DND-41 (cell line): Measurements from ENCODE around the gene NLE1.
"Not testable (repeated sequence)": the region's sequence is repeated elsewhere in the genome, so short reads cannot be mapped to it uniquely, and the experiment has no call there.

Experiments
- ATAC-seq: fragments of 200-7000 bp; cut with Tn5 transposase; 3 replicates; pipeline ENCODE4 v1.9.1; 2021; ENCODE audit warnings: low read depth; ENCODE audit not compliant: insufficient read depth
- DNase-seq: peaks from one replicate; pipeline ENCODE4 v3.0.0-alpha.2; 2020
- H2AFZ ChIP-seq: 2 replicates; pipeline ENCODE4 v1.6.0; 2012; ENCODE audit warnings: low read depth, low read length
- H3K27ac ChIP-seq: 2 replicates; pipeline ENCODE4 v1.5.1; 2012; ENCODE audit warnings: low read length, inconsistent platforms
- H3K27me3 ChIP-seq: fragments of 200-600 bp; sonication (generic); 2 replicates; pipeline ENCODE4 v1.6.0; 2012; ENCODE audit warnings: low read length, mild to moderate bottlenecking, inconsistent platforms; ENCODE audit not compliant: insufficient read depth, poor library complexity
- H3K36me3 ChIP-seq: 2 replicates; pipeline ENCODE4 v1.5.1; 2012; ENCODE audit warnings: low read length, inconsistent platforms; ENCODE audit not compliant: insufficient read depth
- H3K4me1 ChIP-seq: 2 replicates; pipeline ENCODE4 v1.5.1; 2012; ENCODE audit warnings: mild to moderate bottlenecking, low read length; ENCODE audit not compliant: insufficient read depth
- H3K4me2 ChIP-seq: 2 replicates; pipeline ENCODE4 v1.6.0; 2012; ENCODE audit warnings: mild to moderate bottlenecking, moderate library complexity, low read length, inconsistent platforms; ENCODE audit not compliant: insufficient read depth
- H3K4me3 ChIP-seq, 2 experiments: fragments of 200-600 bp in 1 of 2; shearing (Covaris generic) in 1 of 2; 2 replicates each; pipeline ENCODE4 v1.5.1; 2012 to 2016; ENCODE audit warnings: inconsistent platforms in 2 of 2, low read length in 2 of 2, mild to moderate bottlenecking in 2 of 2, low read depth in 1 of 2, moderate library complexity in 1 of 2
- H3K79me2 ChIP-seq: 2 replicates; pipeline ENCODE4 v1.6.0; 2012; ENCODE audit warnings: low read length, inconsistent platforms; ENCODE audit not compliant: insufficient read depth
- H3K9ac ChIP-seq: 2 replicates; pipeline ENCODE4 v1.6.0; 2012; ENCODE audit warnings: low read depth, mild to moderate bottlenecking, inconsistent platforms, low read length, moderate library complexity
- H3K9me3 ChIP-seq: 2 replicates; pipeline ENCODE4 v1.5.1; 2012; ENCODE audit warnings: low read length, moderate library complexity, mild to moderate bottlenecking, inconsistent platforms; ENCODE audit not compliant: insufficient read depth, severe bottlenecking
- H4K20me1 ChIP-seq: 2 replicates; pipeline ENCODE4 v1.6.0; 2012; ENCODE audit warnings: low read length; ENCODE audit not compliant: insufficient read depth
- CTCF ChIP-seq: IDR thresholded peaks from 2 replicates; pipeline ENCODE4 v1.5.1; 2012; ENCODE audit warnings: borderline replicate concordance, low read length, moderate library complexity, mild to moderate bottlenecking; ENCODE audit not compliant: poor library complexity, severe bottlenecking; ENCODE audit errors: extremely low read depth
- EZH2 ChIP-seq: IDR thresholded peaks from 3 replicates; pipeline ENCODE4 v1.6.1; 2012; ENCODE audit warnings: borderline replicate concordance, low read depth, mild to moderate bottlenecking, moderate library complexity, low read length, inconsistent platforms; ENCODE audit not compliant: severe bottlenecking

NLE1 gene

DNA sequence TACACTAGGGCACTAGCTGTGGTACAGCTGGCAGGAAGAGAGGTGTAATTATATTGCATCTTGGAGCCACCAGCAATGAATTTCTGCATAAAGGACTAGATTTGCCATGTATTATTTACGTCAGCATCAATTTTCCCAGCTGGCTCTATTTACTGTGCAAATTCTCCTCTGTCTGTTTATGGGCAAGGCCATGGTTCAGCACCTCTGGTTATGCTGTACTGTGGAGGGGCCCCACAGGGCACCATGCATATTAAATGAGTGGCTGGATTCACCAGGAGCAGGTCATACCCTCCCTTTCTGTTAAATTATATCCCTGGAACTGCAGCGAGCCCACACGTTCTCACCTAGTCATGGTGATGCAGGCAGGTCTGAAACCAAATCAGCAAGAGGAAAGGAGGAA is 42.2 kb downstream of the NLE1 start:
- Histone ChIP-seq H3K36me3 (peaks cover 67% of the 10 kb centered on the region), H3K79me2 (no peaks in the 10 kb centered on the region), H3K9ac (no peak overlapping the region), H3K9me3 (no peaks in the 10 kb centered on the region), H3K4me1 (no peaks in the 10 kb centered on the region), H3K27me3 (no peaks in the 10 kb centered on the region), H3K27ac (no peak overlapping the region), H4K20me1 (no peaks in the 10 kb centered on the region), H2AFZ (no peak overlapping the region), H3K4me3 (no peak overlapping the region), H3K4me2 (no peak overlapping the region)
- no peak for DNase-seq
- no peak for TF ChIP-seq CTCF
- ATAC-seq: no peak

DNA sequence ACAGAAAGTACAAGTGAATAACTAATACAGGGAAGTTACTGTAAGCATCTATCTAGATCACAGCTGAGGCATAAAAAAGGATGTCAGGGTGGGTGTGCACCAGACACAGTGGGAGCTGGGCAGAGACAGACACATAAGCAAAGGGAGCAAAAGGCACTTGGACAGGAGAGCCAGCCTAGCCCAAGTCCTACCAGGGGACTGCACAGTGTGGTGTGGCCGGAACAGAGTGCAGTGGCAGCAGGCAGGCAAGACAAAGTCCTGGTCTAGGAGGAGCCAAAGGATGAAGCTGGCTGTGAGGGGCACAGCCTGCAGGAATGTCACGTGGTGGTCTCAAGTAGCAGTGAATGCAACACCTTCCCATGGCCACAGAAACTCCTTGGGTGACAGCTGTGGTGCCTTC is 44.3 kb downstream of the NLE1 start:
- H3K4me3 ChIP-seq: no peak overlapping the region
- ATAC-seq (0 out of 3 replicates have a peak, but pooled peaks have one; percentile 10), DNase-seq (no peak)
- no peaks in the 10 kb centered on the region for H3K9me3 ChIP-seq
- H4K20me1 ChIP-seq: no peaks in the 10 kb centered on the region
- H3K79me2 ChIP-seq: no peaks in the 10 kb centered on the region
- H3K4me1 ChIP-seq: no peaks in the 10 kb centered on the region
- no peak overlapping the region for H3K9ac ChIP-seq
- H3K27ac ChIP-seq: 0 out of 2 replicates have a peak overlapping the region, but pooled peaks have one; percentile 22
- no peak for TF ChIP-seq EZH2
- no peak for TF ChIP-seq CTCF
- H3K4me2 ChIP-seq: no peak overlapping the region
- no peak overlapping the region for H2AFZ ChIP-seq
- H3K36me3 ChIP-seq: peaks cover 49% of the 10 kb centered on the region
- H3K27me3 ChIP-seq: no peaks in the 10 kb centered on the region

GRCh38 chr17:35095741-35096140 is 46.4 kb downstream of the NLE1 start:
- Histone ChIP-seq H4K20me1 (no peaks in the 10 kb centered on the region), H3K27me3 (no peaks in the 10 kb centered on the region), H3K4me3 (no peak overlapping the region), H3K9ac (no peak overlapping the region), H3K4me2 (no peak overlapping the region), H3K4me1 (no peaks in the 10 kb centered on the region), H2AFZ (no peak overlapping the region), H3K79me2 (no peaks in the 10 kb centered on the region), H3K27ac (no peak overlapping the region), H3K9me3 (no peaks in the 10 kb centered on the region), H3K36me3 (peaks cover 31% of the 10 kb centered on the region)
- DNase-seq (no peak), ATAC-seq (no peak)
- no peak for TF ChIP-seq EZH2
- no peak for TF ChIP-seq CTCF

DNA sequence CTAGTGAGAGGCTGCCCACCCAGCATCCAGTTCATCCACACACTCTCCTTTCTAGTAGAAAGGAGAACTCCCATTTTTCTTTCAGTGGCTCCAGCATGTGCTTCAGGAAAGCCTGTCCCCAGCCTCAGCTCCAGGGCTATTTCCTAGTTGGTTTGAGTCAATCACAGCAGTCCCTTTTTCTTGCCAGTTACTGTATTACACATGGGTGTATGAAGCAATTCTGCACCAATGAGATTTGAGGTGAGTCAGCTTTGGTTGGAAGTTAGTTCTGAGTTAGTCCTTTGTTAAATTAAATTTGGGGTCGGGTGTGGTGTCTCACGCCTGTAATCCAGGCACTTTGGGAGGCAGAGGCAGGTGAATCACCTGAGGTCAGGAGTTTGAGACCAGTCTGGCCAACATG is 47.2 kb downstream of the NLE1 start:
- ATAC-seq: no peak

DNA sequence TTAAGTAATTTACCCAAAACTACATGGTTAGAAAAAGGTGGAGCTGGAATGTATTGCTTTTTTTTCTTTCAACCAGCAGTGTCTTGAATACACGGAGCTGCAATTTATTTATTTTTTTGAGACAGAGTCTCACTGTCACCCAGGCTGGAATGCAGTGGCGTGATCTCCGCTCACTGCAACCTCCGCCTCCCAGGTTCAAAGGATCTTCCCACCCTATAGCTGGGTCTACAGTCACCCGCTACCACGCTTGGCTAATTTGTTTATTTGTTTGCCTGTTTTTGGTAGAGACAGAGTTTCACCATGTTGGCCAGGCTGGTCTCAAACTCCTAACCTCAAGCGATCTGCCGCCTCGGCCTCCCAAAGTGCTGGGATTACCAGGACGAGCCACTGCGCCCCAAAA is 51.4 kb downstream of the NLE1 start:
- not testable (repeated sequence) for H3K9ac ChIP-seq, ATAC-seq, H3K36me3 ChIP-seq, H3K4me3 ChIP-seq, H3K27me3 ChIP-seq, H3K27ac ChIP-seq, H3K9me3 ChIP-seq, H3K4me2 ChIP-seq, DNase-seq, H4K20me1 ChIP-seq, H2AFZ ChIP-seq
- H3K79me2 ChIP-seq: peaks cover 22% of the 10 kb centered on the region
- H3K4me1 ChIP-seq: peaks cover 34% of the 10 kb centered on the region

More for the DNA sequence above, 47.2 kb downstream of the NLE1 start:
- no peak for TF ChIP-seq EZH2
- no peak for TF ChIP-seq CTCF
- Histone ChIP-seq H3K4me1 (peaks cover 5% of the 10 kb centered on the region), H2AFZ (no peak overlapping the region), H3K36me3 (peaks cover 23% of the 10 kb centered on the region), H3K4me2 (no peak overlapping the region), H3K9me3 (no peaks in the 10 kb centered on the region), H3K27ac (no peak overlapping the region), H3K4me3 (no peak overlapping the region), H3K79me2 (no peaks in the 10 kb centered on the region), H4K20me1 (no peaks in the 10 kb centered on the region), H3K9ac (no peak overlapping the region), H3K27me3 (no peaks in the 10 kb centered on the region)
- DNase-seq: no peak
